ENCODE measurements around the gene RFFL. TPM values are rescaled to one million over a fixed set of nuclear protein-coding genes. Genes with fewer than 3 reads are reported as not detected.

RFFL gene
- polyA plus RNA-seq, 1 experiment: 10.6 TPM

GRCh38 chr17:35074711-35075707 lies 11.5 kb upstream of the RFFL start:
- H3K36me3 ChIP-seq (ENCODE audit: control insufficient read depth, insufficient read depth, low read length): no peaks in the 10 kb centered on the region; the same call in 1 of the 2 replicates
- POLR2A ChIA-PET: no interaction called here
- no peak overlapping the region for H3K4me3 ChIP-seq (ENCODE audit: low read depth, low read length)
- CTCF ChIA-PET: interaction anchor here (1.1 to 1.4 kb wide), 2 partner anchors 11 to 12 kb away, joined by 3 to 5 read pairs; partner anchors contain the start of gene RFFL
- no peaks in the 10 kb centered on the region for H3K27me3 ChIP-seq (ENCODE audit: control insufficient read depth, insufficient read depth, low read length)
- TF ChIP-seq CTCF (IDR thresholded peaks at IDR 0.05; ENCODE audit: insufficient read depth, low read depth, low read length): no peak
- DNase-seq (ENCODE audit: low read depth): no peak

- Histone ChIP-seq H3K27me3 (ENCODE audit: control insufficient read depth, insufficient read depth, low read length) (no peaks in the 10 kb centered on the region), H3K36me3 (ENCODE audit: control insufficient read depth, insufficient read depth, low read length) (no peaks in the 10 kb centered on the region; the same call in 1 of the 2 replicates), H3K4me3 (ENCODE audit: low read depth, low read length) (no peak overlapping the region)
- no peak for TF ChIP-seq CTCF (IDR thresholded peaks at IDR 0.05; ENCODE audit: insufficient read depth, low read depth, low read length)
- CTCF ChIA-PET: interaction anchor here (1.1 to 1.4 kb wide), 2 partner anchors 10 to 12 kb away, joined by 3 to 5 read pairs; partner anchors contain the start of gene RFFL
- POLR2A ChIA-PET: no interaction called here
- DNase-seq (ENCODE audit: low read depth): no peak
Measured at GRCh38 chr17:35073991-35074627, 10.6 kb upstream of the RFFL start.

GRCh38 chr17:35073183-35073790 lies 9.8 kb upstream of the RFFL start:
- H3K27me3 ChIP-seq (ENCODE audit: control insufficient read depth, insufficient read depth, low read length): no peaks in the 10 kb centered on the region
- CTCF ChIA-PET: interaction anchor here (1.4 kb wide), 1 partner anchor 10 kb away, joined by 3 read pairs; the partner anchor contains the start of gene RFFL
- POLR2A ChIA-PET: no interaction called here
- H3K4me3 ChIP-seq (ENCODE audit: low read depth, low read length): no peak overlapping the region
- no peaks in the 10 kb centered on the region; the same call in 1 of the 2 replicates for H3K36me3 ChIP-seq (ENCODE audit: control insufficient read depth, insufficient read depth, low read length)
- TF ChIP-seq CTCF (IDR thresholded peaks at IDR 0.05; ENCODE audit: insufficient read depth, low read depth, low read length): no peak
- no peak for DNase-seq (ENCODE audit: low read depth)

- Histone ChIP-seq H3K36me3 (ENCODE audit: control insufficient read depth, insufficient read depth, low read length) (no peaks in the 10 kb centered on the region; the same call in 1 of the 2 replicates), H3K27me3 (ENCODE audit: control insufficient read depth, insufficient read depth, low read length) (no peaks in the 10 kb centered on the region), H3K4me3 (ENCODE audit: low read depth, low read length) (no peak overlapping the region)
- no peak for DNase-seq (ENCODE audit: low read depth)
- ChIA-PET CTCF (interaction anchor here (0.8 to 2.7 kb wide), 5 partner anchors 8 to 50 kb away, joined by 3 to 9 read pairs (median 4); partner anchors contain the start of gene RAD51D), POLR2A (no interaction called here)
- TF ChIP-seq CTCF (IDR thresholded peaks at IDR 0.05; ENCODE audit: insufficient read depth, low read depth, low read length): no peak
Measured at GRCh38 chr17:35069311-35069710, 5.8 kb upstream of the RFFL start.

All from BJ (cell line).